CD4-positive, alpha-beta T cell treated with Interleukin-15 for 4 hours (primary cell): Measurements from ENCODE around the gene PGAM1.
A peak's percentile ranks its signal among the peaks of the same experiment; 100 is the strongest.
"Not testable (repeated sequence)": the region's sequence is repeated elsewhere in the genome, so short reads cannot be mapped to it uniquely, and the experiment has no call there.

Experiments used
- DNase-seq: peaks from one replicate; pipeline ENCODE4 v3.0.0-alpha.2; 2020; ENCODE audit warnings: low spot score

The PGAM1 gene

GRCh38 chr10:97408496-97408992 is 17.4 kb upstream of the PGAM1 start:
- no peak for DNase-seq

GRCh38 chr10:97411406-97411805 is 14.6 kb upstream of the PGAM1 start:
- DNase-seq: no peak

GRCh38 chr10:97412891-97413304 is 13.1 kb upstream of the PGAM1 start:
- DNase-seq: no peak

GRCh38 chr10:97416565-97416964 is 9.4 kb upstream of the PGAM1 start:
- no peak for DNase-seq

GRCh38 chr10:97423757-97424098 is 2.3 kb upstream of the PGAM1 start:
- DNase-seq: not testable (repeated sequence)

GRCh38 chr10:97426776-97427570 is 982 bp downstream of the PGAM1 start:
- DNase-seq: no peak

GRCh38 chr10:97427571-97428179 is 1.7 kb downstream of the PGAM1 start:
- peak; percentile 29 for DNase-seq

- DNase-seq: peak; percentile 41
Measured at GRCh38 chr10:97428572-97428981, 2.6 kb downstream of the PGAM1 start.

GRCh38 chr10:97434055-97434454 is 8.1 kb downstream of the PGAM1 start:
- no peak for DNase-seq

- no peak for DNase-seq
Measured at GRCh38 chr10:97434557-97434956, 8.6 kb downstream of the PGAM1 start.

GRCh38 chr10:97435211-97435610 is 9.2 kb downstream of the PGAM1 start:
- DNase-seq: no peak

- DNase-seq: no peak
Measured at GRCh38 chr10:97442277-97442676, 16.3 kb downstream of the PGAM1 start.

GRCh38 chr10:97444212-97444611 is 18.2 kb downstream of the PGAM1 start:
- DNase-seq: no peak

GRCh38 chr10:97445357-97445721 is 19.3 kb downstream of the PGAM1 start:
- DNase-seq: no peak

- peak; percentile 92 for DNase-seq
Measured at GRCh38 chr10:97445722-97446639, 20.0 kb downstream of the PGAM1 start, which contains the start of the genes EXOSC1 and ZDHHC16. Gene EXOSC1, minus strand, starts transcription at chr10:97446006. Its CDS starts 21 bp downstream, at chr10:97445985. Gene ZDHHC16, plus strand, starts transcription at chr10:97446175. Its CDS starts 5,501 bp downstream, at chr10:97451676.

- DNase-seq: no peak
Measured at GRCh38 chr10:97450828-97451227, 24.8 kb downstream of the PGAM1 start.

- no peak for DNase-seq
Measured at GRCh38 chr10:97451605-97452004, 25.6 kb downstream of the PGAM1 start.

GRCh38 chr10:97452352-97452751 is 26.4 kb downstream of the PGAM1 start:
- no peak for DNase-seq

- peak; percentile 52 for DNase-seq
Measured at GRCh38 chr10:97454330-97455036, 28.5 kb downstream of the PGAM1 start.

GRCh38 chr10:97456034-97456685 is 30.2 kb downstream of the PGAM1 start:
- no peak for DNase-seq

- no peak for DNase-seq
Measured at GRCh38 chr10:97456686-97457065, 30.7 kb downstream of the PGAM1 start.
